Measurements from ENCODE around the gene RPL37A. TPM values are rescaled to one million over a fixed set of nuclear protein-coding genes. Genes with fewer than 3 reads are reported as not detected.

RPL37A gene
- total RNA-seq, 1 donor from 2014 or later = 1,730 TPM

- H3K9me3 ChIP-seq (ENCODE audit: low read depth) = no peaks in the 10 kb centered on the region
- DNase-seq (ENCODE audit: low spot score) = no peak
- Mint-ChIP-seq H3K36me3 (no peaks in the 10 kb centered on the region), H3K27ac (no peak overlapping the region), H3K27me3 (ENCODE audit: insufficient read depth, low read depth) (peaks cover 5% of the 10 kb centered on the region), H3K9me3 (no peaks in the 10 kb centered on the region), H3K4me3 (no peak overlapping the region), H3K4me1 (peaks cover 19% of the 10 kb centered on the region)
- no peaks in the 10 kb centered on the region for H3F3A ChIP-seq (ENCODE audit: low read depth)
- no peak overlapping the region for H3K4me2 ChIP-seq
- no peak overlapping the region for H3K27ac ChIP-seq
- no peak for TF ChIP-seq CTCF (IDR thresholded peaks at IDR 0.05)
- no peak for TF ChIP-seq EZH2 (IDR thresholded peaks at IDR 0.05)
- no peak for TF ChIP-seq EZH2phosphoT487 (IDR thresholded peaks at IDR 0.05)
- H3K79me2 ChIP-seq (ENCODE audit: low read depth) = no peaks in the 10 kb centered on the region
- H3K4me3 ChIP-seq = no peak overlapping the region
- peaks cover 18% of the 10 kb centered on the region for H3K4me1 ChIP-seq
- H2AFZ ChIP-seq (replicated peaks) = no peak overlapping the region
- H3K36me3 ChIP-seq = no peaks in the 10 kb centered on the region
- H3K9ac ChIP-seq = no peak overlapping the region
- no peaks in the 10 kb centered on the region for H3K27me3 ChIP-seq
- no peaks in the 10 kb centered on the region for H4K20me1 ChIP-seq (ENCODE audit: low read depth)
These were observed 8.6 kb upstream of the RPL37A start for GRCh38 chr2:216490061-216490460.

DNA sequence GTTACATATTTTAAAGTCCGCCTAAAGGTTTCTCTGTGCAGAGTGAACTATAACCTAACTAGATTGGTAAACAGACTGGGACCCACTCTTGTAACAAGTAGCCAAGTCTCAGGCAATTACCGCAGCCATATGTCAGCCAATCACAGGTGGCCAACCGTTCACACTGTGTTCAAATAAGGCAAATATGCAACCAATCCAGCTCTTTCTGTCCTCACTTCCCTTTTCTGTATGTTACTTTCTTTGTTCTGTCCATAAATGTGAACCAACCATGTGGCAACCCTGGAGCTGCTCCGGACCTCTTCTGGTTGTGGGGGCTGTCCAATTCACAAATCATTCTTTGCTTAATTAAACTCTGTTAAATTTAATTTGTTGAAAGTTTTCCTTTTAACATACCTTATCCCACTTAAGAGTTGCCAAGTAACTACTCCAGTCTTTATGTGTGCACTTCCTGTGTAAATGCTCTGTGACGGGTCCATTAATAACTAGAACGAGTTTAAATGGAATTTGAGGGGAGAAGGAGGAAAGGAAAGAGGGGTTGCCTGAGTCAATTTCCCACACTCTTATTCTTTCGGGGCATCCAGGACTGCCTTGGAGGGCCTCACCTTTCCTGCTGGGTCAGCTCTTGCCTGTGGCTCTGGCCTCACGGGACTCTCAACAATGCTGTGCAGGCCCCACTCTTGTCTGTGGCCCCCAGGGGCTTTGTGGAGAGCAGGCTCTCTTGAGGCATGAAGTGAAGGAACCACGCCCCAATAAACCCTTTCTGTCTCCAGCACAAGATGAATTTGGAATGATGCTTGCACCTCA is 6.6 kb upstream of the RPL37A start:
- Histone ChIP-seq H3K4me2 (no peak overlapping the region), H3K4me1 (peaks cover 18% of the 10 kb centered on the region), H3K9me3 (ENCODE audit: low read depth) (no peaks in the 10 kb centered on the region), H3K9ac (no peak overlapping the region), H4K20me1 (ENCODE audit: low read depth) (no peaks in the 10 kb centered on the region), H3K79me2 (ENCODE audit: low read depth) (no peaks in the 10 kb centered on the region), H3K4me3 (no peak overlapping the region), H3F3A (ENCODE audit: low read depth) (no peaks in the 10 kb centered on the region), H3K36me3 (no peaks in the 10 kb centered on the region), H3K27me3 (no peaks in the 10 kb centered on the region), H3K27ac (no peak overlapping the region), H2AFZ (replicated peaks) (no peak overlapping the region)
- Mint-ChIP-seq H3K9me3 (no peaks in the 10 kb centered on the region), H3K36me3 (no peaks in the 10 kb centered on the region), H3K4me3 (no peak overlapping the region), H3K27ac (peak overlapping the region; percentile 17), H3K27me3 (ENCODE audit: insufficient read depth, low read depth) (peaks cover 5% of the 10 kb centered on the region), H3K4me1 (peaks cover 19% of the 10 kb centered on the region)
- TF ChIP-seq EZH2 (IDR thresholded peaks at IDR 0.05) (no peak), EZH2phosphoT487 (IDR thresholded peaks at IDR 0.05) (no peak), CTCF (IDR thresholded peaks at IDR 0.05) (no peak)
- no peak for DNase-seq (ENCODE audit: low spot score)

DNA sequence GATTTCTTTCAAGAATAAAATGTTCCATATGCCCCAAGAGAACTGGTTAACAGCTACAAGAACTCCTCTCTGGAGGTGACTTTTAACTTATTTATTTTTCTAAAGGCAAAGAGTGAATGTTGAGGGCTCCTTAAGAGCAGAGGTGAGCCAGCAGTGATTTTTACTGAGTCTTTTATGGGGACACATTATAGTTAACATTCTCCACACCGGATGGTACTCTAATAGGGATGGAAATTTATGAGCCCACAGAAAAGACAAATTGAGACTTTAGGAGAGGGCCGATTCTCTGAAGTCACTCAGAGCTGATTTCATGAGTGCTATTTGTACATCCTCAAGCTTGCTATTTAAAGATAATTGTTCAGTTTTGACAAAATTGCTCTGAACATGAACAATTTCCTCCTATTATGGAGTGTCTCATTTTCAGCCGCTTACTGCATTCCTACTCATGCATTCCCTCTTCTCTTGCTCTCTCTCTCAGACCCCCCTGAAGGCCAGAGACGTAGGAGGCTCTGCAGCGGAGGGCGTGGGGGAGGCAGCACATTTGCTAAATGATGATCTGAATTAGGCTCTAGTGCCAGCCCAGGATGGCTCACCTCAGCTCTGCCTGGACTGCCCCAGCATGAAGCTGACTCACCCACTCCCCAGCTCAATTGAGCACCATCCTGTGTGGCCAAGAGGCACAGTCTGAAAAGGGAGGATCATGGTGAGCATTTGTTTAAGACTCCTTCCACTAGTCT is 5.9 kb upstream of the RPL37A start:
- Histone ChIP-seq H2AFZ (replicated peaks) (no peak overlapping the region), H3K4me2 (no peak overlapping the region), H3K79me2 (ENCODE audit: low read depth) (peaks cover 5% of the 10 kb centered on the region), H3K9ac (no peak overlapping the region), H3K4me3 (no peak overlapping the region), H3K9me3 (ENCODE audit: low read depth) (no peaks in the 10 kb centered on the region), H3K36me3 (no peaks in the 10 kb centered on the region), H3K4me1 (peaks cover 23% of the 10 kb centered on the region), H3F3A (ENCODE audit: low read depth) (no peaks in the 10 kb centered on the region), H3K27ac (no peak overlapping the region), H4K20me1 (ENCODE audit: low read depth) (no peaks in the 10 kb centered on the region), H3K27me3 (no peaks in the 10 kb centered on the region)
- Mint-ChIP-seq H3K4me3 (no peak overlapping the region), H3K27ac (peak overlapping the region; percentile 8), H3K36me3 (no peaks in the 10 kb centered on the region), H3K27me3 (ENCODE audit: insufficient read depth, low read depth) (peaks cover 7% of the 10 kb centered on the region), H3K4me1 (peaks cover 26% of the 10 kb centered on the region), H3K9me3 (no peaks in the 10 kb centered on the region)
- TF ChIP-seq EZH2phosphoT487 (IDR thresholded peaks at IDR 0.05) = no peak
- TF ChIP-seq CTCF (IDR thresholded peaks at IDR 0.05) = no peak
- DNase-seq (ENCODE audit: low spot score) = no peak
